Activated CD4-positive, alpha-beta T cell treated with anti-CD3 and anti-CD28 coated beads, Interleukin-2, Interleukin-6, amounts not matched to agents 100 ng/mL and 50 ng/mL, durations not matched to agents 16 hours and 8 hours (primary cell): Measurements from ENCODE around the gene CTBP2.
"Not testable (repeated sequence)": the region's sequence is repeated elsewhere in the genome, so short reads cannot be mapped to it uniquely, and the experiment has no call there.

Source experiments
- DNase-seq: peaks from one replicate; pipeline ENCODE4 v3.0.0-alpha.2; 2020

CTBP2 gene

GRCh38 chr10:125060482-125060825 is 99.9 kb downstream of the CTBP2 start:
- no peak for DNase-seq

- no peak for DNase-seq
Observed at GRCh38 chr10:125060026-125060425, 100.3 kb downstream of the CTBP2 start.

GRCh38 chr10:125059348-125059747 is 101.0 kb downstream of the CTBP2 start:
- DNase-seq, result not testable (repeated sequence)

- no peak for DNase-seq
Observed at GRCh38 chr10:125057158-125058001, 103.0 kb downstream of the CTBP2 start.

- no peak for DNase-seq
Observed at GRCh38 chr10:125056161-125057132, 103.9 kb downstream of the CTBP2 start.

GRCh38 chr10:125055446-125055845 is 104.9 kb downstream of the CTBP2 start:
- DNase-seq, result no peak

GRCh38 chr10:125054669-125055268 is 105.6 kb downstream of the CTBP2 start:
- no peak for DNase-seq

- no peak for DNase-seq
Observed at GRCh38 chr10:125054216-125054615, 106.1 kb downstream of the CTBP2 start.

- DNase-seq, result no peak
Observed at GRCh38 chr10:125052146-125052545, 108.2 kb downstream of the CTBP2 start.

- no peak for DNase-seq
Observed at GRCh38 chr10:125050383-125050782, 110.0 kb downstream of the CTBP2 start.

- no peak for DNase-seq
Observed at GRCh38 chr10:125049216-125049881, 111.0 kb downstream of the CTBP2 start.

- peak; percentile 77 for DNase-seq
Observed at GRCh38 chr10:125048094-125048864, 112.1 kb downstream of the CTBP2 start.

GRCh38 chr10:125043841-125044658 is 116.3 kb downstream of the CTBP2 start:
- no peak for DNase-seq

GRCh38 chr10:125041856-125042506 is 118.4 kb downstream of the CTBP2 start:
- no peak for DNase-seq

GRCh38 chr10:125039354-125039769 is 121.0 kb downstream of the CTBP2 start:
- DNase-seq, result no peak

- no peak for DNase-seq
Observed at GRCh38 chr10:125038637-125039036, 121.7 kb downstream of the CTBP2 start.

- no peak for DNase-seq
Observed at GRCh38 chr10:125037145-125037877, 123.1 kb downstream of the CTBP2 start.

GRCh38 chr10:125035588-125036295 is 124.6 kb downstream of the CTBP2 start:
- DNase-seq, result no peak

GRCh38 chr10:125035136-125035535 is 125.2 kb downstream of the CTBP2 start:
- no peak for DNase-seq
